ENCODE results near the gene POM121C.
"Not testable (repeated sequence)": the region's sequence is repeated elsewhere in the genome, so short reads cannot be mapped to it uniquely, and the experiment has no call there.

Gene POM121C

GRCh38 chr7:75421798-75422710, 64.0 kb downstream of the POM121C start:
- not testable (repeated sequence) for DNase-seq

GRCh38 chr7:75420152-75420551, 65.9 kb downstream of the POM121C start:
- not testable (repeated sequence) for DNase-seq

- DNase-seq = not testable (repeated sequence)
Measured at GRCh38 chr7:75419693-75420092, 66.4 kb downstream of the POM121C start.

- DNase-seq = not testable (repeated sequence)
Measured at GRCh38 chr7:75419210-75419609, 66.9 kb downstream of the POM121C start.

- DNase-seq = not testable (repeated sequence)
Measured at GRCh38 chr7:75418292-75418858, 67.7 kb downstream of the POM121C start.

GRCh38 chr7:75416787-75417186, 69.3 kb downstream of the POM121C start:
- DNase-seq = not testable (repeated sequence)

GRCh38 chr7:75415829-75416373, 70.2 kb downstream of the POM121C start:
- DNase-seq = not testable (repeated sequence)

GRCh38 chr7:75415428-75415817, 70.7 kb downstream of the POM121C start:
- DNase-seq = not testable (repeated sequence)

GRCh38 chr7:75414708-75415427, 71.2 kb downstream of the POM121C start:
- DNase-seq = not testable (repeated sequence)

GRCh38 chr7:75414204-75414603, 71.9 kb downstream of the POM121C start:
- DNase-seq = not testable (repeated sequence)

GRCh38 chr7:75410823-75411173, 75.3 kb downstream of the POM121C start:
- DNase-seq = not testable (repeated sequence)

- DNase-seq = not testable (repeated sequence)
Measured at GRCh38 chr7:75409880-75410822, 75.9 kb downstream of the POM121C start.

- DNase-seq = not testable (repeated sequence)
Measured at GRCh38 chr7:75404663-75405062, 81.4 kb downstream of the POM121C start.

GRCh38 chr7:75403455-75404443, 82.3 kb downstream of the POM121C start:
- not testable (repeated sequence) for DNase-seq

- DNase-seq = not testable (repeated sequence)
Measured at GRCh38 chr7:75400575-75400974, 85.5 kb downstream of the POM121C start.

- not testable (repeated sequence) for DNase-seq
Measured at GRCh38 chr7:75398771-75399700, 87.1 kb downstream of the POM121C start.

GRCh38 chr7:75397865-75398264, 88.2 kb downstream of the POM121C start:
- DNase-seq = not testable (repeated sequence)

- DNase-seq = not testable (repeated sequence)
Measured at GRCh38 chr7:75395329-75395728, 90.8 kb downstream of the POM121C start, which contains the start of gene TRIM73. Gene TRIM73 (plus strand): TSS chr7:75395629. CDS start chr7:75398934, 3,305 bp downstream.

- DNase-seq = not testable (repeated sequence)
Measured at GRCh38 chr7:75393194-75393593, 92.9 kb downstream of the POM121C start.

Measured in suppressor macrophage treated with lipopolysaccharide for 4 hours (primary cell).